ENCODE results near the gene CYP19A1.

The CYP19A1 gene

DNA sequence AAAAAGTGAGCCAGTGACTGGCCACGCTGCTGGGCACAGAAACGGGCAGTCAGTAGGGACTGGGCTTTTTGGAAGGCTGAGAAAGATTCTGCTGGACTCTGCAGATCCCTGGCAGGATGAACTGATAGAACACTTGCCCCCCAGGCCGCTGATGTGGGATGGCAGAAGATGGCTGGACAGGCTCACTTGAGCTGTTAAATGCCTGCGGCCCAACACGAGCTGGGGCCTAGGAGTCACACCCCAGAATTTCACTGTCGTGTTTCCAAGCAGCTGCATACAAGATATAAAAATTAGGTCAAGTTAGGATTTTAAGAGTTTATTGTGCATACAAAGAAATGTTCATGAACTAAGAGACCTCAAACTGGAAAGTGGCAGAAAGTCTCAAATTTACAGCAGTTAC lies 29.9 kb upstream of the CYP19A1 start:
- Histone ChIP-seq H3K36me3 (ENCODE audit: control insufficient read depth, low read length) (no peaks in the 10 kb centered on the region), H3K27ac (ENCODE audit: low read depth, low read length) (no peak overlapping the region), H3F3A (ENCODE audit: control insufficient read depth, insufficient read depth) (no peaks in the 10 kb centered on the region), H3K9me3 (ENCODE audit: control insufficient read depth, insufficient read depth, low read length) (no peaks in the 10 kb centered on the region), H4K20me1 (ENCODE audit: control insufficient read depth, insufficient read depth, low read depth, low read length) (no peaks in the 10 kb centered on the region), H3K4me3 (ENCODE audit: low read length) (no peak overlapping the region), H3K79me2 (ENCODE audit: control insufficient read depth, low read length) (no peaks in the 10 kb centered on the region), H3K27me3 (ENCODE audit: control insufficient read depth, low read length) (peaks cover 9% of the 10 kb centered on the region), H3K9me2 (replicated peaks; ENCODE audit: control insufficient read depth, low read length) (no peaks in the 10 kb centered on the region), H3K4me1 (ENCODE audit: control insufficient read depth, low read length) (no peaks in the 10 kb centered on the region), H3K4me2 (ENCODE audit: low read length) (no peak overlapping the region)
- TF ChIP-seq CTCF (IDR thresholded peaks at IDR 0.05; ENCODE audit: low read depth, low read length, poor library complexity, severe bottlenecking) (no peak), EZH2phosphoT487 (IDR thresholded peaks at IDR 0.05; ENCODE audit: borderline replicate concordance, low read length) (no peak)

GRCh38 chr15:51367322-51367976 lies 29.1 kb upstream of the CYP19A1 start:
- Histone ChIP-seq H3K9me3 (ENCODE audit: control insufficient read depth, insufficient read depth, low read length) (no peaks in the 10 kb centered on the region), H3K4me2 (ENCODE audit: low read length) (no peak overlapping the region), H3F3A (ENCODE audit: control insufficient read depth, insufficient read depth) (no peaks in the 10 kb centered on the region), H3K4me3 (ENCODE audit: low read length) (no peak overlapping the region), H4K20me1 (ENCODE audit: control insufficient read depth, insufficient read depth, low read depth, low read length) (no peaks in the 10 kb centered on the region), H3K4me1 (ENCODE audit: control insufficient read depth, low read length) (no peaks in the 10 kb centered on the region), H3K27me3 (ENCODE audit: control insufficient read depth, low read length) (peaks cover 9% of the 10 kb centered on the region), H3K36me3 (ENCODE audit: control insufficient read depth, low read length) (no peaks in the 10 kb centered on the region), H3K27ac (ENCODE audit: low read depth, low read length) (no peak overlapping the region), H3K9me2 (replicated peaks; ENCODE audit: control insufficient read depth, low read length) (no peaks in the 10 kb centered on the region), H3K79me2 (ENCODE audit: control insufficient read depth, low read length) (no peaks in the 10 kb centered on the region)
- TF ChIP-seq EZH2phosphoT487 (IDR thresholded peaks at IDR 0.05; ENCODE audit: borderline replicate concordance, low read length), result no peak
- no peak for TF ChIP-seq CTCF (IDR thresholded peaks at IDR 0.05; ENCODE audit: low read depth, low read length, poor library complexity, severe bottlenecking)

DNA sequence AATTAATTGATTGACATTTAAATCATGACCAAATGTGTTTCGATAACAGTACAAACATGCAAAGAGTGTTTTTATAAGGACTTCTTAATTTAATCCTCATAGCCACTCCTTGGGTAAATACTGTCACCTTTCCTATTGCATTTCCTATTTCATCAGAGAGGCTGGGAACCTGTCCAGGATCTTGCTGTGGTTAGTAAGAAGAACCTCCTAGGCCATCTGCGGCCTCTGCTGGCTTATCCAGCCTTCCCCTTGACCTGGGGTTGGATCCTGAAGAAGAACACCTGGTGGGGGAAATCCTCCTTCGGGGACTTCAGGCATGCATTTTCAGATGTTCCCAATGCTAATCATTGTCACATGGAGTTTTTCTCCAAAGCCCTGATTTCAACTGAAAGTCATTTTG lies 28.5 kb upstream of the CYP19A1 start:
- no peak overlapping the region for H3K27ac ChIP-seq (ENCODE audit: low read depth, low read length)

More for the DNA sequence above, 28.5 kb upstream of the CYP19A1 start:
- no peaks in the 10 kb centered on the region for H3K9me3 ChIP-seq (ENCODE audit: control insufficient read depth, insufficient read depth, low read length)
- H3K4me1 ChIP-seq (ENCODE audit: control insufficient read depth, low read length), result no peaks in the 10 kb centered on the region
- peaks cover 9% of the 10 kb centered on the region for H3K27me3 ChIP-seq (ENCODE audit: control insufficient read depth, low read length)
- no peak overlapping the region for H3K4me3 ChIP-seq (ENCODE audit: low read length)
- no peaks in the 10 kb centered on the region for H4K20me1 ChIP-seq (ENCODE audit: control insufficient read depth, insufficient read depth, low read depth, low read length)
- H3F3A ChIP-seq (ENCODE audit: control insufficient read depth, insufficient read depth), result no peaks in the 10 kb centered on the region
- no peaks in the 10 kb centered on the region for H3K79me2 ChIP-seq (ENCODE audit: control insufficient read depth, low read length)
- no peaks in the 10 kb centered on the region for H3K36me3 ChIP-seq (ENCODE audit: control insufficient read depth, low read length)
- no peaks in the 10 kb centered on the region for H3K9me2 ChIP-seq (replicated peaks; ENCODE audit: control insufficient read depth, low read length)
- no peak overlapping the region for H3K4me2 ChIP-seq (ENCODE audit: low read length)
- TF ChIP-seq CTCF (IDR thresholded peaks at IDR 0.05; ENCODE audit: low read depth, low read length, poor library complexity, severe bottlenecking) (no peak), EZH2phosphoT487 (IDR thresholded peaks at IDR 0.05; ENCODE audit: borderline replicate concordance, low read length) (no peak)
